ENCODE results near the gene NDEL1.

GRCh38 chr17:8506145-8506544 lies 70.5 kb downstream of the NDEL1 start:
- TF ChIP-seq, protein P1, sequence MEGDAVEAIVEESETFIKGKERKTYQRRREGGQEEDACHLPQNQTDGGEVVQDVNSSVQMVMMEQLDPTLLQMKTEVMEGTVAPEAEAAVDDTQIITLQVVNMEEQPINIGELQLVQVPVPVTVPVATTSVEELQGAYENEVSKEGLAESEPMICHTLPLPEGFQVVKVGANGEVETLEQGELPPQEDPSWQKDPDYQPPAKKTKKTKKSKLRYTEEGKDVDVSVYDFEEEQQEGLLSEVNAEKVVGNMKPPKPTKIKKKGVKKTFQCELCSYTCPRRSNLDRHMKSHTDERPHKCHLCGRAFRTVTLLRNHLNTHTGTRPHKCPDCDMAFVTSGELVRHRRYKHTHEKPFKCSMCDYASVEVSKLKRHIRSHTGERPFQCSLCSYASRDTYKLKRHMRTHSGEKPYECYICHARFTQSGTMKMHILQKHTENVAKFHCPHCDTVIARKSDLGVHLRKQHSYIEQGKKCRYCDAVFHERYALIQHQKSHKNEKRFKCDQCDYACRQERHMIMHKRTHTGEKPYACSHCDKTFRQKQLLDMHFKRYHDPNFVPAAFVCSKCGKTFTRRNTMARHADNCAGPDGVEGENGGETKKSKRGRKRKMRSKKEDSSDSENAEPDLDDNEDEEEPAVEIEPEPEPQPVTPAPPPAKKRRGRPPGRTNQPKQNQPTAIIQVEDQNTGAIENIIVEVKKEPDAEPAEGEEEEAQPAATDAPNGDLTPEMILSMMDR (conservative IDR thresholded peaks at IDR 0.05; ENCODE audit: low read depth, low read length): no peak
- no peak for TF ChIP-seq EZH2 (IDR thresholded peaks at IDR 0.05; ENCODE audit: borderline replicate concordance, low read depth, low read length, poor library complexity, severe bottlenecking)

Data from A673 (cell line).